ENCODE measurements around the gene HOXC6.
A peak's percentile ranks its signal among the peaks of the same experiment; 100 is the strongest.

Gene HOXC6

DNA sequence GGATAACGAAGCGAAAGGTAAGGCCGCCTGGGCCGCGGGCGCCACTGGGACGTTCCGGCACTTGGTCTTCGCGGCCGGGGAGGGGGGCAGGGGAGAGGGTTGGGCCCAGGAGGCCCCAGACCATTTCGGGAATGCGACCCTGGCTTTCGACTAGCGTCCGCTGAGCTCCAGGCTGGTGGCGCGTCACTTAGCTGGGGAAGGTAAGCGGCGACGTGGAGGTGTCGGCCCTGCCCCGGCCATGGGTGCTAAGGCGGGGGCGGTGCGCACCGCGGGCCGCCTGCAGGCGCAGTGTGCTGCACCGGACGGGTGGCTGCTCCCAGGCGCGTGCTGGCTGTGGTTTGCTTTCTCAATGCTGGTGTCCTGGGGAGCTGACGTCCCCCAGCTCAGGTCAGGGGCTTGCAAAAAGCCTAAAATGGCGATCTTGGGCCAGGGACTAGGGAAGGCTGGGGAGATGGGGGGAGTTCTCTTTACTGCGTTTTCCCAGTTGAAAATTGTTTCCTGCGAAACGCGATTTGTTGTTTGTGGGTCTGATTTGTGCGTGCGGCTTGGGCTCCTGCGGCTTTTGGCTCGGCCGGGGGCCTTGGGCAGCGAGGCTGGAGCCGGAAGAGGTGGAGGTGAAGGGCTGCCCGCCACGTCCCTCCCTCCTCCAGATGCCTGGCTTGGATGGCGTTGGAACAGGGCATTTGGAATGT lies 42.1 kb upstream of the HOXC6 start (continued):
- TF ChIP-seq TRIM28 (IDR thresholded peaks at IDR 0.05; ENCODE audit: borderline replicate concordance, low read length) (no peak), ZBTB7A (tag by site-specific recombination; IDR thresholded peaks at IDR 0.05; ENCODE audit: low read depth) (no peak), ZNF114 (tag by site-specific recombination; IDR thresholded peaks at IDR 0.05) (no peak), ZNF2 (tag by site-specific recombination; IDR thresholded peaks at IDR 0.05) (0 out of 2 replicates have a peak, but pooled peaks have one; percentile 12), ZNF558 (tag by site-specific recombination; IDR thresholded peaks at IDR 0.05) (no peak), ZNF677 (tag by site-specific recombination; IDR thresholded peaks at IDR 0.05) (no peak), ZNF837 (tag by site-specific recombination; IDR thresholded peaks at IDR 0.05) (no peak), ZNF366 (tag by site-specific recombination; conservative IDR thresholded peaks at IDR 0.05) (no peak; the same call in 1 of the 2 replicates), ZNF791 (tag by site-specific recombination; IDR thresholded peaks at IDR 0.05) (no peak), BCL11A (tag by site-specific recombination; IDR thresholded peaks at IDR 0.05; ENCODE audit: low read depth) (no peak), IKZF3 (tag by site-specific recombination; IDR thresholded peaks at IDR 0.05) (peak; percentile 20; the same call in 1 of the 2 replicates), ZNF785 (tag by site-specific recombination; IDR thresholded peaks at IDR 0.05) (no peak), ZNF555 (tag by site-specific recombination; conservative IDR thresholded peaks at IDR 0.05) (no peak), ZNF510 (tag by site-specific recombination; IDR thresholded peaks at IDR 0.05; ENCODE audit: insufficient replicate concordance) (no peak), ZSCAN23 (tag by site-specific recombination; IDR thresholded peaks at IDR 0.05) (no peak), ZFP41 (tag by site-specific recombination; IDR thresholded peaks at IDR 0.05; ENCODE audit: borderline replicate concordance) (no peak), ZBTB17 (tag by site-specific recombination; IDR thresholded peaks at IDR 0.05) (no peak)
- TF ChIP-seq, protein P1, sequence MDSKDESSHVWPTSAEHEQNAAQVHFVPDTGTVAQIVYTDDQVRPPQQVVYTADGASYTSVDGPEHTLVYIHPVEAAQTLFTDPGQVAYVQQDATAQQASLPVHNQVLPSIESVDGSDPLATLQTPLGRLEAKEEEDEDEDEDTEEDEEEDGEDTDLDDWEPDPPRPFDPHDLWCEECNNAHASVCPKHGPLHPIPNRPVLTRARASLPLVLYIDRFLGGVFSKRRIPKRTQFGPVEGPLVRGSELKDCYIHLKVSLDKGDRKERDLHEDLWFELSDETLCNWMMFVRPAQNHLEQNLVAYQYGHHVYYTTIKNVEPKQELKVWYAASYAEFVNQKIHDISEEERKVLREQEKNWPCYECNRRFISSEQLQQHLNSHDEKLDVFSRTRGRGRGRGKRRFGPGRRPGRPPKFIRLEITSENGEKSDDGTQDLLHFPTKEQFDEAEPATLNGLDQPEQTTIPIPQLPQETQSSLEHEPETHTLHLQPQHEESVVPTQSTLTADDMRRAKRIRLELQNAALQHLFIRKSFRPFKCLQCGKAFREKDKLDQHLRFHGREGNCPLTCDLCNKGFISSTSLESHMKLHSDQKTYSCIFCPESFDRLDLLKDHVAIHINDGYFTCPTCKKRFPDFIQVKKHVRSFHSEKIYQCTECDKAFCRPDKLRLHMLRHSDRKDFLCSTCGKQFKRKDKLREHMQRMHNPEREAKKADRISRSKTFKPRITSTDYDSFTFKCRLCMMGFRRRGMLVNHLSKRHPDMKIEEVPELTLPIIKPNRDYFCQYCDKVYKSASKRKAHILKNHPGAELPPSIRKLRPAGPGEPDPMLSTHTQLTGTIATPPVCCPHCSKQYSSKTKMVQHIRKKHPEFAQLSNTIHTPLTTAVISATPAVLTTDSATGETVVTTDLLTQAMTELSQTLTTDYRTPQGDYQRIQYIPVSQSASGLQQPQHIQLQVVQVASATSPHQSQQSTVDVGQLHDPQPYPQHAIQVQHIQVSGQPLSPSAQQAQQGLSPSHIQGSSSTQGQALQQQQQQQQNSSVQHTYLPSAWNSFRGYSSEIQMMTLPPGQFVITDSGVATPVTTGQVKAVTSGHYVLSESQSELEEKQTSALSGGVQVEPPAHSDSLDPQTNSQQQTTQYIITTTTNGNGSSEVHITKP (tag by site-specific recombination; IDR thresholded peaks at IDR 0.05): peak; percentile 71

DNA sequence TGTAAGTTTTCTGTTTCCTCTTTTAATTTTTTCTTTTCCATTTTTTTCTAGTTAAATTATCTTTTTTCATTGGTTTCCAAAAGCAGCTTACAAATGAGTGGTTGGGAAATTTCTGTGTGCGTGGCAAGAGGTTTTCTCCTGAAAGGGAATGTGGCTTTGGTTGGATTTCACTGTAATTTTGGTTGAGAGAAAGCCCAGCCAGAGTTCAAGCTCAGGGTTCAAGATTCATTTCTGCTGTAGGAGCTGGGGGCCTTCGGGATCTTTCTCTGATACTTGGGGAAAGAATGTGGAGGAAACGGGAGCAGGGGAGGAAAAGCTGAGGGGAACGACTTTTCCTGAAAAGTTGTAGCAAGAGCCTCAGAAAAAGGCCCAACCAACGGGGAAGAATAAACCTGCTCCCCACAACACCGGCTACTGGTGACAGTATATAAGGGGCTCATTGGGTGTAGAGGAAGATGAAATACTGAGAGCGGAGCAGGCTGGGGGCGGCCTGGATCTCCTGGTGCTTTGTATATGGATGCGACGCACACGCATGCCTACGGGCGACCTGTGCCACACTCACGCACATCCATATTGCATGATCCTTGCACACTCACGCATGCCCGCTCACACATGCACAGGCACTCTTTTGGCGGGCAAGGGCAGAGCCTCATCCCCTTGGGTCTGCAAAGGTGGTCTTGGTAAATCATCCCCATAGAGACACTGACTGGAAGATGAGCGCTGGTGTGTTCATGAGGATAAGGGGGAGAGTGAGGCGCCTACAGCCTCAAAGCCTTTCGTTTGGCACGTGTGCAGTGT lies 41.4 kb upstream of the HOXC6 start:
- Histone ChIP-seq H3K4me3 (ENCODE audit: low read depth, low read length) (peak overlapping the region; percentile 31; the same call in 1 of the 2 replicates), H3K9me3 (ENCODE audit: control insufficient read depth, insufficient read depth, low read depth, low read length) (no peaks in the 10 kb centered on the region), H3K4me1 (ENCODE audit: control insufficient read depth, insufficient read depth, low read length) (peaks cover 38% of the 10 kb centered on the region), H3K36me3 (ENCODE audit: control insufficient read depth in 2 of 2, insufficient read depth in 1 of 2, low read length in 2 of 2) (no peaks in the 10 kb centered on the region), H3K27ac (ENCODE audit: extremely low read depth, low read depth, low read length) (peak overlapping the region; percentile 90)
- ChIA-PET CTCF (interaction anchor here (0.6 to 5.8 kb wide), 19 partner anchors 12 to 586 kb away, joined by 3 to 88 read pairs (median 7); partner anchors contain the start of genes HOXC5, HOXC8, HOXC9 and SMUG1), POLR2A (interaction anchor here (1.0 to 2.5 kb wide), 5 partner anchors 9 to 14 kb away, joined by 3 to 16 read pairs (median 4); partner anchors contain the start of gene HOXC9)
- TF ChIP-seq ZNF501 (tag by site-specific recombination; IDR thresholded peaks at IDR 0.05): no peak
- peak; percentile 93 for TF ChIP-seq PRDM1 (tag by site-specific recombination; IDR thresholded peaks at IDR 0.05)
